ENCODE measurements around the gene CAMTA1. TPM values are rescaled to one million over a fixed set of nuclear protein-coding genes. Genes with fewer than 3 reads are reported as not detected.

The CAMTA1 gene
- total RNA-seq, 6 donors from 2014 or later: 38.8 to 74.0 (median 46.1) TPM

- H3K4me3 ChIP-seq: no peak overlapping the region
- no peak for ATAC-seq (ENCODE audit: low FRiP score in 2 of 2)
- 91 to 93% methylated on average over 12 of the region's 12 CpGs for WGBS, 2 donors
- peaks cover 0 to 9% (median 0%) of the 10 kb centered on the region in 4 donors for H3K36me3 ChIP-seq
- peak overlapping the region; percentile 88 to 99 (median 94) for H3K27ac ChIP-seq
- no peaks in the 10 kb centered on the region for H3K27me3 ChIP-seq
- peaks cover 16 to 40% (median 24%) of the 10 kb centered on the region in 4 donors for H3K4me1 ChIP-seq
- TF ChIP-seq POLR2A (IDR thresholded peaks at IDR 0.05): no peak
- TF ChIP-seq POLR2AphosphoS5 (IDR thresholded peaks at IDR 0.05): no peak
- TF ChIP-seq CTCF (IDR thresholded peaks at IDR 0.05): no peak
- TF ChIP-seq EP300 (IDR thresholded peaks at IDR 0.05): no peak
- DNase-seq: no peak
- H3K9me3 ChIP-seq: no peaks in the 10 kb centered on the region
Observed at GRCh38 chr1:7769673-7770412, 984.6 kb downstream of the CAMTA1 start.

- no peak for TF ChIP-seq EP300 (IDR thresholded peaks at IDR 0.05)
- no peak for TF ChIP-seq CTCF (IDR thresholded peaks at IDR 0.05)
- TF ChIP-seq POLR2AphosphoS5 (IDR thresholded peaks at IDR 0.05): no peak
- TF ChIP-seq POLR2A (IDR thresholded peaks at IDR 0.05): no peak
- H3K27me3 ChIP-seq: no peaks in the 10 kb centered on the region
- H3K36me3 ChIP-seq: peaks cover 0 to 9% (median 0%) of the 10 kb centered on the region in 4 donors
- 6 to 13% methylated on average over 5 to 6 of the region's 6 CpGs for WGBS, 2 donors
- ATAC-seq (ENCODE audit: low FRiP score in 2 of 2) (peak; percentile 45 to 56), DNase-seq (no peak)
- H3K4me1 ChIP-seq: peaks cover 16 to 42% (median 24%) of the 10 kb centered on the region in 4 donors
- H3K9me3 ChIP-seq: no peaks in the 10 kb centered on the region
- peak overlapping the region; percentile 56 to 91 (median 76) for H3K4me3 ChIP-seq
- peak overlapping the region; percentile 88 to 99 (median 94) for H3K27ac ChIP-seq
Observed at GRCh38 chr1:7770669-7770996, 985.4 kb downstream of the CAMTA1 start.

GRCh38 chr1:7770997-7771822, 986.0 kb downstream of the CAMTA1 start, which contains the start of gene VAMP3:
TSS of gene VAMP3 (plus strand) at chr1:7771296. CDS start at chr1:7771384, 88 bp downstream.
- ATAC-seq (ENCODE audit: low FRiP score in 2 of 2): peak; percentile 97 to 99

GRCh38 chr1:7771823-7772299, 986.6 kb downstream of the CAMTA1 start:
- TF ChIP-seq POLR2AphosphoS5 (IDR thresholded peaks at IDR 0.05) (no peak), CTCF (IDR thresholded peaks at IDR 0.05) (no peak), POLR2A (IDR thresholded peaks at IDR 0.05) (no peak), EP300 (IDR thresholded peaks at IDR 0.05) (no peak)
- H3K27ac ChIP-seq: peak overlapping the region; percentile 88 to 99 (median 94)
- H3K4me1 ChIP-seq: peaks cover 16 to 42% (median 29%) of the 10 kb centered on the region in 4 donors
- no peaks in the 10 kb centered on the region for H3K9me3 ChIP-seq
- peaks cover 0 to 15% (median 1%) of the 10 kb centered on the region in 4 donors for H3K36me3 ChIP-seq
- WGBS, 2 donors: 16 to 17% methylated on average over 10 to 12 of the region's 12 CpGs
- ATAC-seq (ENCODE audit: low FRiP score in 2 of 2) (peak in 1 of 2 donors; percentile 5), DNase-seq (no peak)
- peak overlapping the region; percentile 56 to 91 (median 76) for H3K4me3 ChIP-seq
- H3K27me3 ChIP-seq: no peaks in the 10 kb centered on the region

More at GRCh38 chr1:7770997-7771822, 986.0 kb downstream of the CAMTA1 start, which contains the start of gene VAMP3:
- H3K4me3 ChIP-seq: peak within 1 kb of the TSS; percentile 56 to 91 (median 76)
- TF ChIP-seq POLR2A (IDR thresholded peaks at IDR 0.05): peak in 3 of 4 donors; percentile 25 to 89 (median 87)
- TF ChIP-seq POLR2AphosphoS5 (IDR thresholded peaks at IDR 0.05): peak; percentile 80 to 91
- TF ChIP-seq EP300 (IDR thresholded peaks at IDR 0.05): peak in 1 of 4 donors; percentile 31
- peak in 1 of 6 experiments; percentile 7 for TF ChIP-seq CTCF (IDR thresholded peaks at IDR 0.05)
- WGBS, 2 donors: 0% methylated on average over 5 to 21 of the region's 97 CpGs
- peak; percentile 88 to 99 for DNase-seq
- H3K9me3 ChIP-seq: no peaks in the 10 kb centered on the region
- peak within 1 kb of the TSS; percentile 88 to 99 (median 94) for H3K27ac ChIP-seq
- H3K36me3 ChIP-seq: peaks cover 0 to 9% (median 0%) of the 10 kb centered on the region in 4 donors
- H3K27me3 ChIP-seq: no peaks in the 10 kb centered on the region
- peaks cover 16 to 42% (median 24%) of the 10 kb centered on the region in 4 donors for H3K4me1 ChIP-seq

All from upper lobe of left lung (tissue), 6 donors.